Measurements from ENCODE around the gene KRTAP10-10.

KRTAP10-10 gene

DNA sequence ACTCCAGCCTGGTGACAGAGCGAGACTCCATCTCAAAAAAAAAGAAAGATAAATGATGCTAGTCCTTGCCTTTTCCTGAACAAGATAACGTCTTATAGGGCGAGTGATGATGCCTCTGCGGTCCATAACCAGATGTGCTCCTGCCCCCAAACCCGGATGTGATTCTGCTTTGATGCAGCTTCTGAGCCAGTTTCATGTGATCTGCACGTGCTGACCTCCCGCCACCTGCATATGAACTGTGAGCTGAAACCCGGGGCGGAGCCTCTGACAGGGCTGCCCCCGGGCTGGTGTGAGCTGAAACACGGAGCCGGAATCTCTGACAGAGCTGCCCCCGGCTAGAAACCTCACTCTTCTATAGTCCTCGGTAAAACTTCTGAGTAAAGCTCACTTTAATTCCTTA lies 16.0 kb downstream of the KRTAP10-10 start:
- Histone ChIP-seq H3K36me3 (ENCODE audit: control insufficient read depth in 4 of 4, insufficient read depth in 4 of 4, low read length in 3 of 4) (no peaks in the 10 kb centered on the region), H3K27me3 (replicated peaks in 2 of 5; ENCODE audit: control insufficient read depth in 4 of 5, insufficient read depth in 5 of 5, low read length in 4 of 5) (peaks cover 0 to 13% (median 0%) of the 10 kb centered on the region in 5 experiments), H3K27ac (ENCODE audit: insufficient read depth in 1 of 2, low read depth in 1 of 2, low read length in 2 of 2, poor library complexity in 1 of 2, severe bottlenecking in 2 of 2) (no peak overlapping the region), H3K4me3 (ENCODE audit: control insufficient read depth in 1 of 7, extremely low read depth in 1 of 7, insufficient read depth in 4 of 7, low read depth in 2 of 7, low read length in 6 of 7) (no peak overlapping the region), H3K9me3 (ENCODE audit: control extremely low read depth in 1 of 5, control insufficient read depth in 4 of 5, insufficient read depth in 2 of 5, low read depth in 1 of 5, low read length in 4 of 5) (peaks cover 3 to 37% (median 9%) of the 10 kb centered on the region in 5 experiments), H3K4me1 (ENCODE audit: control extremely low read depth in 1 of 4, control insufficient read depth in 4 of 4, insufficient read depth in 4 of 4, low read length in 3 of 4) (peaks cover 0 to 2% (median 0%) of the 10 kb centered on the region in 4 experiments)
- POLR2A ChIA-PET: no interaction called here
- no peak for DNase-seq
- WGBS (ENCODE audit: insufficient coverage): 85% methylated on average over 11 of the region's 14 CpGs
- CTCF ChIA-PET: no interaction called here

- peaks cover 0 to 2% (median 0%) of the 10 kb centered on the region in 4 experiments for H3K4me1 ChIP-seq (ENCODE audit: control extremely low read depth in 1 of 4, control insufficient read depth in 4 of 4, insufficient read depth in 4 of 4, low read length in 3 of 4)
- no peaks in the 10 kb centered on the region for H3K36me3 ChIP-seq (ENCODE audit: control insufficient read depth in 4 of 4, insufficient read depth in 4 of 4, low read length in 3 of 4)
- ChIA-PET POLR2A (no interaction called here), CTCF (no interaction called here)
- H3K27me3 ChIP-seq (replicated peaks in 2 of 5; ENCODE audit: control insufficient read depth in 4 of 5, insufficient read depth in 5 of 5, low read length in 4 of 5): peaks cover 0 to 6% (median 0%) of the 10 kb centered on the region in 5 experiments
- peaks cover 3 to 39% (median 11%) of the 10 kb centered on the region in 5 experiments for H3K9me3 ChIP-seq (ENCODE audit: control extremely low read depth in 1 of 5, control insufficient read depth in 4 of 5, insufficient read depth in 2 of 5, low read depth in 1 of 5, low read length in 4 of 5)
- WGBS (ENCODE audit: insufficient coverage): 94% methylated on average over 15 of the region's 17 CpGs
- no peak overlapping the region for H3K27ac ChIP-seq (ENCODE audit: insufficient read depth in 1 of 2, low read depth in 1 of 2, low read length in 2 of 2, poor library complexity in 1 of 2, severe bottlenecking in 2 of 2)
- H3K4me3 ChIP-seq (ENCODE audit: control insufficient read depth in 1 of 7, extremely low read depth in 1 of 7, insufficient read depth in 4 of 7, low read depth in 2 of 7, low read length in 6 of 7): no peak overlapping the region
- DNase-seq: no peak
These were observed 16.8 kb downstream of the KRTAP10-10 start for GRCh38 chr21:44653656-44654575.

- peaks cover 0 to 10% (median 0%) of the 10 kb centered on the region in 5 experiments for H3K27me3 ChIP-seq (replicated peaks in 2 of 5; ENCODE audit: control insufficient read depth in 4 of 5, insufficient read depth in 5 of 5, low read length in 4 of 5)
- POLR2A ChIA-PET: interaction anchor here (0.6 kb wide), 1 partner anchor 32 kb away, joined by 3 read pairs; no protein-coding TSS in a partner anchor
- peak in 1 of 3 donors; percentile 77 for DNase-seq
- H3K36me3 ChIP-seq (ENCODE audit: control insufficient read depth in 4 of 4, insufficient read depth in 4 of 4, low read length in 3 of 4): no peaks in the 10 kb centered on the region
- no peaks in the 10 kb centered on the region for H3K4me1 ChIP-seq (ENCODE audit: control extremely low read depth in 1 of 4, control insufficient read depth in 4 of 4, insufficient read depth in 4 of 4, low read length in 3 of 4)
- WGBS (ENCODE audit: insufficient coverage): 50% methylated on average over 6 of the region's 9 CpGs
- no peak within 1 kb of the TSS for H3K4me3 ChIP-seq (ENCODE audit: control insufficient read depth in 1 of 7, extremely low read depth in 1 of 7, insufficient read depth in 4 of 7, low read depth in 2 of 7, low read length in 6 of 7)
- H3K27ac ChIP-seq (ENCODE audit: insufficient read depth in 1 of 2, low read depth in 1 of 2, low read length in 2 of 2, poor library complexity in 1 of 2, severe bottlenecking in 2 of 2): no peak within 1 kb of the TSS
- peaks cover 3 to 40% (median 11%) of the 10 kb centered on the region in 5 experiments for H3K9me3 ChIP-seq (ENCODE audit: control extremely low read depth in 1 of 5, control insufficient read depth in 4 of 5, insufficient read depth in 2 of 5, low read depth in 1 of 5, low read length in 4 of 5)
- CTCF ChIA-PET: no interaction called here
These were observed 17.5 kb downstream of the KRTAP10-10 start, which contains the start of gene KRTAP12-4 for GRCh38 chr21:44654576-44655175. Gene KRTAP12-4, minus strand, starts transcription at chr21:44654659. Its CDS starts 45 bp downstream, at chr21:44654614.

DNA sequence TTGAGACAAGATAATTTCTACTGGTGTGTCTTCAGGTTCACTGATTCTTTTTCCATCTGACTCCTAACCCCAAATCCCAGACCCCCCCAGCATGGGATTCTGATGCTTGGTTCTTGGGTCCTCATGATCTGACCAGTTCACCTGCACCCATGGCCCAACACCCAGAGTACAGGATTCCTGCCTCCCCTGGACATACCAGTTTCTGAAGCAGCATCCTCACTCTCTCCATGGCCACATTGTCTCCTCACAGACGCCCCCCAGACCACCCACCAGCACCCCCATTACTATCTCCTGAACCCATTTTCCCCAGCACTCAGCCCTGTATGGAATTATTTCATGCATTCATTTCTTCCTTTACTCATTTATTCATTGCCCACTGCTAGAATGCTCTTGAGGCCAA lies 19.7 kb downstream of the KRTAP10-10 start:
- CTCF ChIA-PET: no interaction called here
- Histone ChIP-seq H3K4me1 (ENCODE audit: control extremely low read depth in 1 of 4, control insufficient read depth in 4 of 4, insufficient read depth in 4 of 4, low read length in 3 of 4) (no peaks in the 10 kb centered on the region), H3K36me3 (ENCODE audit: control insufficient read depth in 4 of 4, insufficient read depth in 4 of 4, low read length in 3 of 4) (no peaks in the 10 kb centered on the region), H3K4me3 (ENCODE audit: control insufficient read depth in 1 of 7, extremely low read depth in 1 of 7, insufficient read depth in 4 of 7, low read depth in 2 of 7, low read length in 6 of 7) (no peak overlapping the region), H3K27ac (ENCODE audit: insufficient read depth in 1 of 2, low read depth in 1 of 2, low read length in 2 of 2, poor library complexity in 1 of 2, severe bottlenecking in 2 of 2) (no peak overlapping the region), H3K9me3 (ENCODE audit: control extremely low read depth in 1 of 5, control insufficient read depth in 4 of 5, insufficient read depth in 2 of 5, low read depth in 1 of 5, low read length in 4 of 5) (peaks cover 3 to 37% (median 11%) of the 10 kb centered on the region in 5 experiments), H3K27me3 (replicated peaks in 2 of 5; ENCODE audit: control insufficient read depth in 4 of 5, insufficient read depth in 5 of 5, low read length in 4 of 5) (peaks cover 0 to 10% (median 0%) of the 10 kb centered on the region in 5 experiments)
- DNase-seq: no peak
- WGBS (ENCODE audit: insufficient coverage): 80% methylated on average over 1 of the region's 1 CpG
- POLR2A ChIA-PET: no interaction called here

- POLR2A ChIA-PET: no interaction called here
- no peaks in the 10 kb centered on the region for H3K36me3 ChIP-seq (ENCODE audit: control insufficient read depth in 4 of 4, insufficient read depth in 4 of 4, low read length in 3 of 4)
- H3K9me3 ChIP-seq (ENCODE audit: control extremely low read depth in 1 of 5, control insufficient read depth in 4 of 5, insufficient read depth in 2 of 5, low read depth in 1 of 5, low read length in 4 of 5): peaks cover 3 to 37% (median 11%) of the 10 kb centered on the region in 5 experiments
- CTCF ChIA-PET: no interaction called here
- no peak within 1 kb of the TSS for H3K27ac ChIP-seq (ENCODE audit: insufficient read depth in 1 of 2, low read depth in 1 of 2, low read length in 2 of 2, poor library complexity in 1 of 2, severe bottlenecking in 2 of 2)
- H3K27me3 ChIP-seq (replicated peaks in 2 of 5; ENCODE audit: control insufficient read depth in 4 of 5, insufficient read depth in 5 of 5, low read length in 4 of 5): peaks cover 0 to 10% (median 2%) of the 10 kb centered on the region in 5 experiments
- peak in 1 of 3 donors; percentile 3 for DNase-seq
- no peaks in the 10 kb centered on the region for H3K4me1 ChIP-seq (ENCODE audit: control extremely low read depth in 1 of 4, control insufficient read depth in 4 of 4, insufficient read depth in 4 of 4, low read length in 3 of 4)
- WGBS (ENCODE audit: insufficient coverage): 87% methylated on average over 18 of the region's 26 CpGs
- no peak within 1 kb of the TSS for H3K4me3 ChIP-seq (ENCODE audit: control insufficient read depth in 1 of 7, extremely low read depth in 1 of 7, insufficient read depth in 4 of 7, low read depth in 2 of 7, low read length in 6 of 7)
These were observed 20.7 kb downstream of the KRTAP10-10 start, which contains the start of gene KRTAP12-3 for GRCh38 chr21:44657635-44658540. Gene KRTAP12-3, plus strand, starts transcription at chr21:44657932. Its CDS starts 48 bp downstream, at chr21:44657980.

- H3K36me3 ChIP-seq (ENCODE audit: control insufficient read depth in 4 of 4, insufficient read depth in 4 of 4, low read length in 3 of 4): no peaks in the 10 kb centered on the region
- CTCF ChIA-PET: no interaction called here
- DNase-seq: no peak
- POLR2A ChIA-PET: no interaction called here
- H3K4me3 ChIP-seq (ENCODE audit: control insufficient read depth in 1 of 7, extremely low read depth in 1 of 7, insufficient read depth in 4 of 7, low read depth in 2 of 7, low read length in 6 of 7): no peak overlapping the region
- 86% methylated on average over 3 of the region's 5 CpGs for WGBS (ENCODE audit: insufficient coverage)
- H3K4me1 ChIP-seq (ENCODE audit: control extremely low read depth in 1 of 4, control insufficient read depth in 4 of 4, insufficient read depth in 4 of 4, low read length in 3 of 4): no peaks in the 10 kb centered on the region
- no peak overlapping the region for H3K27ac ChIP-seq (ENCODE audit: insufficient read depth in 1 of 2, low read depth in 1 of 2, low read length in 2 of 2, poor library complexity in 1 of 2, severe bottlenecking in 2 of 2)
- H3K27me3 ChIP-seq (replicated peaks in 2 of 5; ENCODE audit: control insufficient read depth in 4 of 5, insufficient read depth in 5 of 5, low read length in 4 of 5): peaks cover 0 to 10% (median 2%) of the 10 kb centered on the region in 5 experiments
- peaks cover 3 to 34% (median 9%) of the 10 kb centered on the region in 5 experiments for H3K9me3 ChIP-seq (ENCODE audit: control extremely low read depth in 1 of 5, control insufficient read depth in 4 of 5, insufficient read depth in 2 of 5, low read depth in 1 of 5, low read length in 4 of 5)
These were observed 21.4 kb downstream of the KRTAP10-10 start for GRCh38 chr21:44658541-44658910.
